Neural cell (in vitro differentiated cells): Measurements from ENCODE around the gene ZCCHC2. TPM values are rescaled to one million over a fixed set of nuclear protein-coding genes. Genes with fewer than 3 reads are reported as not detected.

Source experiments
- H2AFZ ChIP-seq: fragments of 200-600, 300-800 bp; sonication (generic), shearing (Covaris generic); 2 replicates; pipeline ENCODE4 v1.6.0; 2014; ENCODE audit warnings: low read depth, mild to moderate bottlenecking, antibody characterized with exemption, low read length, moderate library complexity
- H3F3A ChIP-seq: fragments of 200-600 bp; shearing (Covaris generic); 2 replicates; pipeline ENCODE4 v1.6.1; 2016; ENCODE audit warnings: mild to moderate bottlenecking, moderate library complexity, mixed read lengths, antibody characterized with exemption, low read length; ENCODE audit not compliant: insufficient read depth, poor library complexity, severe bottlenecking
- H3K27ac ChIP-seq: fragments of 200-600, 300-800 bp; sonication (generic), shearing (Covaris generic); 2 replicates; pipeline ENCODE4 v1.5.1; 2014; ENCODE audit warnings: mild to moderate bottlenecking, low read length, moderate library complexity
- H3K27me3 ChIP-seq: fragments of 300-800, 200-600 bp; sonication (generic), shearing (Covaris generic); 2 replicates; pipeline ENCODE4 v1.6.0; 2014; ENCODE audit warnings: mild to moderate bottlenecking, low read depth, low read length, moderate library complexity; ENCODE audit not compliant: insufficient read depth
- H3K36me3 ChIP-seq: fragments of 300-800, 200-600 bp; sonication (generic), shearing (Covaris generic); 2 replicates; pipeline ENCODE4 v1.5.1; 2014; ENCODE audit warnings: mild to moderate bottlenecking, antibody characterized with exemption, low read length, moderate library complexity; ENCODE audit not compliant: insufficient read depth
- H3K4me2 ChIP-seq: fragments of 300-800, 200-600 bp; sonication (generic), shearing (Covaris generic); 2 replicates; pipeline ENCODE4 v1.6.0; 2014; ENCODE audit warnings: mild to moderate bottlenecking, low read length
- H3K4me3 ChIP-seq: fragments of 300-800, 200-600 bp; sonication (generic), shearing (Covaris generic); 2 replicates; pipeline ENCODE4 v1.5.1; 2014; ENCODE audit warnings: mild to moderate bottlenecking, low read length, moderate library complexity
- H3K79me2 ChIP-seq: fragments of 200-600 bp; shearing (Covaris generic); replicated peaks from 2 replicates; pipeline ENCODE4 v1.6.0; 2014; ENCODE audit warnings: mild to moderate bottlenecking, low read length, moderate library complexity; ENCODE audit not compliant: insufficient read depth
- H3K9ac ChIP-seq: fragments of 300-800, 200-600 bp; sonication (generic), shearing (Covaris generic); 2 replicates; pipeline ENCODE4 v1.6.1; 2016; ENCODE audit warnings: mild to moderate bottlenecking, low read length, mixed read lengths
- H3K9me2 ChIP-seq: fragments of 200-600 bp; shearing (Covaris generic); 2 replicates; pipeline ENCODE4 v1.6.1; 2016; ENCODE audit warnings: mild to moderate bottlenecking, low read length, mixed read lengths; ENCODE audit not compliant: insufficient read depth
- H3K9me3 ChIP-seq: fragments of 200-600, 300-800 bp; sonication (generic), shearing (Covaris generic); 2 replicates; pipeline ENCODE4 v1.6.1; 2016; ENCODE audit warnings: mild to moderate bottlenecking, mixed run types, low read length, moderate library complexity, mixed read lengths
- H4K20me1 ChIP-seq: fragments of 200-600 bp; shearing (Covaris generic); 2 replicates; pipeline ENCODE4 v1.6.1; 2016; ENCODE audit warnings: mild to moderate bottlenecking, mixed run types; ENCODE audit not compliant: insufficient read depth
- CTCF ChIP-seq: fragments of 450-650 bp; IDR thresholded peaks from 2 replicates; pipeline ENCODE4 v1.5.1; 2014; ENCODE audit warnings: antibody characterized with exemption, mild to moderate bottlenecking, moderate library complexity; ENCODE audit not compliant: poor library complexity, severe bottlenecking
- EP300 ChIP-seq: fragments of 450-650 bp; conservative IDR thresholded peaks from 2 replicates; pipeline ENCODE4 v1.6.1; 2014; ENCODE audit warnings: antibody characterized with exemption, mild to moderate bottlenecking, moderate library complexity; ENCODE audit not compliant: poor library complexity, severe bottlenecking
- EZH2 ChIP-seq: fragments of 200-600, 300-800 bp; shearing (Covaris generic), sonication (generic); IDR thresholded peaks from 2 replicates; pipeline ENCODE4 v1.6.1; 2014; ENCODE audit warnings: antibody characterized with exemption, low read length, borderline replicate concordance, mild to moderate bottlenecking; ENCODE audit not compliant: insufficient read depth, poor library complexity, severe bottlenecking
- MXI1 ChIP-seq: fragments of 450-650 bp; conservative IDR thresholded peaks from 2 replicates; pipeline ENCODE4 v1.6.1; 2014; ENCODE audit warnings: antibody characterized with exemption, mild to moderate bottlenecking; ENCODE audit not compliant: poor library complexity, severe bottlenecking
- POLR2AphosphoS5 ChIP-seq: IDR thresholded peaks from 2 replicates; pipeline ENCODE4 v1.6.1; 2012
- RAD21 ChIP-seq: fragments of 450-650 bp; conservative IDR thresholded peaks from 2 replicates; pipeline ENCODE4 v1.6.1; 2014; ENCODE audit warnings: antibody characterized with exemption, mild to moderate bottlenecking, moderate library complexity
- SMC3 ChIP-seq: fragments of 450-650 bp; conservative IDR thresholded peaks from 2 replicates; pipeline ENCODE4 v1.6.1; 2014; ENCODE audit warnings: antibody characterized with exemption, mild to moderate bottlenecking, moderate library complexity; ENCODE audit not compliant: poor library complexity
- TAF1 ChIP-seq: IDR thresholded peaks from 2 replicates; pipeline ENCODE4 v1.6.1; 2012; ENCODE audit warnings: low read depth
- polyA plus RNA-seq: library from polyadenylated mRNA; depleted of rRNA; stranded (reverse); fragments of >200 nt; gene quantifications from 2 replicates; pipeline ENCODE4 v1.2.3, GENCODE V29; 2014
- TF ChIP-seq, protein P1 (sequence below): IDR thresholded peaks from 2 replicates; pipeline ENCODE4 v1.6.1; 2012; ENCODE audit warnings: borderline replicate concordance

The ZCCHC2 gene
- polyA plus RNA-seq, 1 donor from 2014 or later, result 3.8 TPM

DNA sequence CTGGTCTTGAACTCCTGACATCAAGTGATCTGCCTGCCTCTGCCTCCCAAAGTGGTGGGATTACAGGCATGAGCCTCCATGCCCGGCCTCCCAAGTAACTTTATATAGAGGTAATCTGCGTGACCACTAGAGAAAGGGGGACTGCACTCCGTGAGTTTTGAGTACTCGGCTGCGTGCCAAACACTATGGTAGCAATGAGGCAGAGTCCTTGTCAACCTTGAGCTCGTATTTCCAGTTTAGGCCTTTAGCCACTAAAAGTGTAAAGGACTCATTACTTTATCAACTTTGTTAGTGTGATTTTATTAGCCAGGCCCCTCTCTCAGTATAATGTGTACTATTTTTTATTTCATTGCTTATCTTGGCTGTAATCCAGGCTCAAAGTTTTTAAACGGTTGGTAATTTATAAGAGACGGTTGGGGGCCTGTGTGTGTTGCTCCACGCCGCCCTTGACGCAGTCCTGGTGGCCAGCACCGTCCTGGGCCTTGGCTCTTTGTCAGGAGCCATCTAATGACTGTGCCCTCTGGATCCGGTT lies 56.2 kb downstream of the ZCCHC2 start:
- H3K4me2 ChIP-seq, result no peak overlapping the region
- H3K9me2 ChIP-seq, result no peaks in the 10 kb centered on the region
- TF ChIP-seq POLR2AphosphoS5 (no peak), MXI1 (no peak), RAD21 (no peak), EP300 (no peak), TAF1 (no peak), CTCF (no peak)
- TF ChIP-seq, protein P1, sequence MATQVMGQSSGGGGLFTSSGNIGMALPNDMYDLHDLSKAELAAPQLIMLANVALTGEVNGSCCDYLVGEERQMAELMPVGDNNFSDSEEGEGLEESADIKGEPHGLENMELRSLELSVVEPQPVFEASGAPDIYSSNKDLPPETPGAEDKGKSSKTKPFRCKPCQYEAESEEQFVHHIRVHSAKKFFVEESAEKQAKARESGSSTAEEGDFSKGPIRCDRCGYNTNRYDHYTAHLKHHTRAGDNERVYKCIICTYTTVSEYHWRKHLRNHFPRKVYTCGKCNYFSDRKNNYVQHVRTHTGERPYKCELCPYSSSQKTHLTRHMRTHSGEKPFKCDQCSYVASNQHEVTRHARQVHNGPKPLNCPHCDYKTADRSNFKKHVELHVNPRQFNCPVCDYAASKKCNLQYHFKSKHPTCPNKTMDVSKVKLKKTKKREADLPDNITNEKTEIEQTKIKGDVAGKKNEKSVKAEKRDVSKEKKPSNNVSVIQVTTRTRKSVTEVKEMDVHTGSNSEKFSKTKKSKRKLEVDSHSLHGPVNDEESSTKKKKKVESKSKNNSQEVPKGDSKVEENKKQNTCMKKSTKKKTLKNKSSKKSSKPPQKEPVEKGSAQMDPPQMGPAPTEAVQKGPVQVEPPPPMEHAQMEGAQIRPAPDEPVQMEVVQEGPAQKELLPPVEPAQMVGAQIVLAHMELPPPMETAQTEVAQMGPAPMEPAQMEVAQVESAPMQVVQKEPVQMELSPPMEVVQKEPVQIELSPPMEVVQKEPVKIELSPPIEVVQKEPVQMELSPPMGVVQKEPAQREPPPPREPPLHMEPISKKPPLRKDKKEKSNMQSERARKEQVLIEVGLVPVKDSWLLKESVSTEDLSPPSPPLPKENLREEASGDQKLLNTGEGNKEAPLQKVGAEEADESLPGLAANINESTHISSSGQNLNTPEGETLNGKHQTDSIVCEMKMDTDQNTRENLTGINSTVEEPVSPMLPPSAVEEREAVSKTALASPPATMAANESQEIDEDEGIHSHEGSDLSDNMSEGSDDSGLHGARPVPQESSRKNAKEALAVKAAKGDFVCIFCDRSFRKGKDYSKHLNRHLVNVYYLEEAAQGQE, result no peak
- H4K20me1 ChIP-seq, result no peaks in the 10 kb centered on the region
- H3K27ac ChIP-seq, result no peak overlapping the region
- no peaks in the 10 kb centered on the region for H3F3A ChIP-seq
- no peak overlapping the region for H3K9ac ChIP-seq
- no peak overlapping the region for H2AFZ ChIP-seq
- H3K4me3 ChIP-seq, result no peak overlapping the region
- no peaks in the 10 kb centered on the region for H3K27me3 ChIP-seq
- H3K9me3 ChIP-seq, result no peaks in the 10 kb centered on the region
- H3K36me3 ChIP-seq, result no peaks in the 10 kb centered on the region
- H3K79me2 ChIP-seq, result no peaks in the 10 kb centered on the region

DNA sequence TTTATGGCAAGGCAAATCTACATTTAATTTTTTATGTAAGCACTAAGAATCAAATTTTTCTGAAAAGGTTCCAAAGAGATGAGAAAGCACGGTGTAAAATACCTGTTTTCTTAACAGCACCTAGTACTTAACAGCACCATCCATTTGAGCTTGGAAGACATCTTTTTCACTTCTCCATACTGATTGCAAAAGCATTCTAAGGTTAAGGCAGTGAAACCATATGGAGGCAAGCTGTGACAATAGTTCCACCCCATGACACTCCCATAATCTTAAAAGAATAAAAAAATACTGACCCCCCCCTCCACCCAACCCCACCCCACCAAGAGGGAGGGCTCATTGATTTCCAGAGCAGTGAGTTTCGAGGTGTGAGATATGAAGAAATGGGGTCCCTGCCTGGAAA lies 60.6 kb downstream of the ZCCHC2 start:
- TF ChIP-seq POLR2AphosphoS5 (no peak), RAD21 (no peak), EP300 (no peak), MXI1 (no peak), TAF1 (no peak), SMC3 (no peak), EZH2 (no peak), CTCF (no peak)
- TF ChIP-seq, protein P1, result no peak
- Histone ChIP-seq H4K20me1 (no peaks in the 10 kb centered on the region), H3K9me3 (no peaks in the 10 kb centered on the region), H3K4me2 (no peak overlapping the region), H3K27me3 (no peaks in the 10 kb centered on the region), H3F3A (no peaks in the 10 kb centered on the region), H3K27ac (no peak overlapping the region), H3K9me2 (no peaks in the 10 kb centered on the region), H3K79me2 (no peaks in the 10 kb centered on the region), H2AFZ (no peak overlapping the region), H3K4me3 (no peak overlapping the region), H3K9ac (no peak overlapping the region), H3K36me3 (no peaks in the 10 kb centered on the region)
